AG10803 (cell line): ENCODE measurements around the gene WDR17.
"Not testable (repeated sequence)": the region's sequence is repeated elsewhere in the genome, so short reads cannot be mapped to it uniquely, and the experiment has no call there.

Experiments
- DNase-seq: peaks from one replicate; pipeline ENCODE4 v3.0.0; 2010; ENCODE audit warnings: low read depth
- H3K4me3 ChIP-seq: 2 replicates; pipeline ENCODE4 v1.5.1; 2011; ENCODE audit warnings: mild to moderate bottlenecking, low read length, control low read depth
- TF ChIP-seq, protein P1 (sequence below): conservative IDR thresholded peaks from 2 replicates; pipeline ENCODE4 v1.5.1; 2011; ENCODE audit warnings: mild to moderate bottlenecking, low read length, control low read depth, inconsistent platforms

WDR17 gene

GRCh38 chr4:176198316-176198903 is 132.8 kb downstream of the WDR17 start:
- TF ChIP-seq, protein P1, sequence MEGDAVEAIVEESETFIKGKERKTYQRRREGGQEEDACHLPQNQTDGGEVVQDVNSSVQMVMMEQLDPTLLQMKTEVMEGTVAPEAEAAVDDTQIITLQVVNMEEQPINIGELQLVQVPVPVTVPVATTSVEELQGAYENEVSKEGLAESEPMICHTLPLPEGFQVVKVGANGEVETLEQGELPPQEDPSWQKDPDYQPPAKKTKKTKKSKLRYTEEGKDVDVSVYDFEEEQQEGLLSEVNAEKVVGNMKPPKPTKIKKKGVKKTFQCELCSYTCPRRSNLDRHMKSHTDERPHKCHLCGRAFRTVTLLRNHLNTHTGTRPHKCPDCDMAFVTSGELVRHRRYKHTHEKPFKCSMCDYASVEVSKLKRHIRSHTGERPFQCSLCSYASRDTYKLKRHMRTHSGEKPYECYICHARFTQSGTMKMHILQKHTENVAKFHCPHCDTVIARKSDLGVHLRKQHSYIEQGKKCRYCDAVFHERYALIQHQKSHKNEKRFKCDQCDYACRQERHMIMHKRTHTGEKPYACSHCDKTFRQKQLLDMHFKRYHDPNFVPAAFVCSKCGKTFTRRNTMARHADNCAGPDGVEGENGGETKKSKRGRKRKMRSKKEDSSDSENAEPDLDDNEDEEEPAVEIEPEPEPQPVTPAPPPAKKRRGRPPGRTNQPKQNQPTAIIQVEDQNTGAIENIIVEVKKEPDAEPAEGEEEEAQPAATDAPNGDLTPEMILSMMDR, result no peak
- no peak overlapping the region for H3K4me3 ChIP-seq
- no peak for DNase-seq

GRCh38 chr4:176205299-176205698 is 139.7 kb downstream of the WDR17 start:
- no peak for DNase-seq

DNA sequence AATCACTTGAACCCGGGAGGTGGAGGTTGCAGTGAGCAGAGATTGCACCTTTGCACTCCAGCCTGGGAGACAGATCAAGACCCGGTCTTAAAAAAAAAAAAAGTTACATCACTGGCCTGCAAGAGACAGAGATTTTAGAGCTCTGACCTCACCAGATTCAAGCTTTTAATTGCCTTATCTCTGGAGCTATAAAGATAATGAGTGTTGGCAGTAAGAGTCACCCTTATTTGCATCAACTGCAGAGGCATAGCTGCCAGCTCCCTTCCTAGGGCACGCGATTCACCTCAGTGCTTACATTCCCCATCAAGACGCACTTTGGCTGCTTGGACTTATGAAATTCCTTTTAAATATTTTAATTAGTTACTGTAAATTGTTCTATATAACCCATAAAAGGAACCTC is 142.2 kb downstream of the WDR17 start:
- no peak for DNase-seq
- TF ChIP-seq, protein P1, result no peak
- no peak overlapping the region for H3K4me3 ChIP-seq

More at GRCh38 chr4:176205299-176205698, 139.7 kb downstream of the WDR17 start:
- TF ChIP-seq, protein P1, result no peak
- H3K4me3 ChIP-seq, result no peak overlapping the region

GRCh38 chr4:176209535-176209934 is 143.9 kb downstream of the WDR17 start:
- DNase-seq, result no peak
- TF ChIP-seq, protein P1, result no peak
- H3K4me3 ChIP-seq, result no peak overlapping the region

DNA sequence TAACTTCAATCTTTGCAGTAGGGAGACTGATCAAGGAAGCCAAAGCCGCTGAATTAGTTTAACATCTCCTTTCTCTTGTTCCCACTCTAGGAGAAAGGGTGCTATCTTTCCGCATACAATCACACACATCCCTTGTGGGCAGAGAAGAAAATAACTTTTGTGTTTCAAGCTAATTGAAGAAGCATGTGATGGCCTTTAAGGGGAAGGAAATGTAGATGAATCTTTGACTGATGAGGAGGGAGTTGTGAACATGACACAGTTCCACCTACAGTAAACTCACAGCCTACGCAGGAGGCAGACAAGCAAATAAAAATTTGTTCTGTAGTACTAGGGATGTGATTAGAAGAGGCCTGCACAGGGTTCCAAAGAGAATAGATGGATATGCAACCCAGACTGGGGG is 144.5 kb downstream of the WDR17 start:
- H3K4me3 ChIP-seq, result no peak overlapping the region
- DNase-seq, result no peak
- TF ChIP-seq, protein P1, result no peak

GRCh38 chr4:176210579-176211296 is 145.1 kb downstream of the WDR17 start:
- no peak overlapping the region for H3K4me3 ChIP-seq
- TF ChIP-seq, protein P1, result no peak
- DNase-seq, result no peak

- not testable (repeated sequence) for H3K4me3 ChIP-seq, DNase-seq
Measured at GRCh38 chr4:176212351-176212750, 146.7 kb downstream of the WDR17 start.
